ENCODE measurements around the gene OSBPL2.

The OSBPL2 gene

DNA sequence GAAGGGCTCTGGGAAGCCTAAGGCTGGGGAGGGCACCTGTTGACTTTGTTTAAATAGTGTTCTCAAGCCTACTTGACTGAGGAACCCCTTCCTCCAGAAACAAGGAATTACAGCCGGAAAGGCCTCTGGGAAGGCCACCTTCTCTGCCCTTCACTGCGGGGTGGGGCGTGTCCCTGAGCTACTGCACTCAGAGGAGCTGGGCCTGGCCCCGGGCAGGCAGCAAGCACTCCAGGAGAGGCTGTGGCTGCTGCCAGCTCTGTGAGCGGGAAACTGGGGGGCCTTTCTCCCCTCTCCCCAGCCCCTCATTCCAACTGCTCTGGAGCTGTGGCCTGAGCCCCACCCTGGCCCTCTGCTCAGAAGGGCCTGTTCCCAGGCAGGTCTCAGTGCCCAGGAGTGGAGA lies 4.0 kb upstream of the OSBPL2 start:
- DNase-seq (ENCODE audit: low read depth in 2 of 3, low spot score in 2 of 3): no peak

DNA sequence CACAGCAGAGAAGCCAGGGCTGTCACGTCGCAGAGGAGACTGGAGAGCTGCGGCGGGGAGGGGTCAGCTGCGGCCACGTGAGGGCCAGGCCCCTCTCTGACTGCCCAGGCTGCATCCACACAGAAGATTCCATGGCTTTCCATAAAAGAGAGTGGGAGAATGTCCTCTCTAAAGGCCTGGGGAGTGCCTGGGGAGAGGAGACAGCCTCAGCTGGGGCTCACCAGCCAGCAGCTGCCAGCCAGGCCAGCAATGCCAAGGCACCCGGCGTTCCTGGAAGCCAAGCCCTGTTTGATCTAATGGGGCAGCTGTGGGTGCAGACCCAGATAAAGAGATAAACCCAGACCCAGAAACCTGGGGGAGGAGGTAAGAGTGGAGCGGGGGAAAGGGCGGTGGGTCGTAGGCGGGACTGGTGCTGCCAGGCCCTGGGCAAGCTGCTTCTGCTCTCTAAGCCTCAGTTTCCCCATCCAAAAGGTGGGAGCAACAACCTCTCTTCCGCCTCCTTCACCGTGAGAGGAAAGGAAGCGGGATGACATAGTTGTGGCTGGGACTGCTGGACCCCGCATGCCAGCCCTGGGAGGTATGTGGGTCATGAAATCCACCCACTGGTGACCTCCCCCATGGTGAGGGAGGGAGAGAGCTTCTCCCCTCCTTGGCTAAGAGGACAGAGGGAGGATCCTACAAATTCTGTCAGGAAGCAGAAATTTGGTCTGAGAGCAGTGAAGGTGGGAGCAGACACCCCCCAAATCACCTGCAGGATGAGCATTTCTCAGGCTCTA lies 3.1 kb upstream of the OSBPL2 start:
- DNase-seq (ENCODE audit: low read depth in 2 of 3, low spot score in 2 of 3): no peak

- DNase-seq (ENCODE audit: low read depth in 2 of 3, low spot score in 2 of 3): no peak
Observed at GRCh38 chr20:62235777-62236157, 2.6 kb upstream of the OSBPL2 start.

DNA sequence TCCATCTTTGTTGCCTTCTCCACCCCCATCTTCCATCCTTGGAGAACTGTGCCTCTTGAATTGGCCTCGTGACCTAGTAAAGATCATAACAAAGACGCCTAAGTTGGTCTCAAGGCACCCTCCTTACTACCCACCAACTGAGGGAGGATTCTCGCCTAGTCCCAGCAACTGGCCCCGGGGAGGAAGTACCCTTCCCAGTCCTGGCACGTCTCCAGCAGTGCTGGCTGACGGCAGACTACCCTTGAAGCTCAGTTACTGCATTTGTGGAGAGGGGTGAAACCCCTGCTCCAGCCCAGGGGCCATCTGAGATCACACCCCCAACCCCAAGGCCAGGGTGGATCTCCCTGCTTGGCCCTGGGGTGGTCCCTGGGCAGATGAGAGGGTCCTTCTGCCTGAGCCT lies 2.1 kb upstream of the OSBPL2 start:
- no peak for DNase-seq (ENCODE audit: low read depth in 2 of 3, low spot score in 2 of 3)

DNA sequence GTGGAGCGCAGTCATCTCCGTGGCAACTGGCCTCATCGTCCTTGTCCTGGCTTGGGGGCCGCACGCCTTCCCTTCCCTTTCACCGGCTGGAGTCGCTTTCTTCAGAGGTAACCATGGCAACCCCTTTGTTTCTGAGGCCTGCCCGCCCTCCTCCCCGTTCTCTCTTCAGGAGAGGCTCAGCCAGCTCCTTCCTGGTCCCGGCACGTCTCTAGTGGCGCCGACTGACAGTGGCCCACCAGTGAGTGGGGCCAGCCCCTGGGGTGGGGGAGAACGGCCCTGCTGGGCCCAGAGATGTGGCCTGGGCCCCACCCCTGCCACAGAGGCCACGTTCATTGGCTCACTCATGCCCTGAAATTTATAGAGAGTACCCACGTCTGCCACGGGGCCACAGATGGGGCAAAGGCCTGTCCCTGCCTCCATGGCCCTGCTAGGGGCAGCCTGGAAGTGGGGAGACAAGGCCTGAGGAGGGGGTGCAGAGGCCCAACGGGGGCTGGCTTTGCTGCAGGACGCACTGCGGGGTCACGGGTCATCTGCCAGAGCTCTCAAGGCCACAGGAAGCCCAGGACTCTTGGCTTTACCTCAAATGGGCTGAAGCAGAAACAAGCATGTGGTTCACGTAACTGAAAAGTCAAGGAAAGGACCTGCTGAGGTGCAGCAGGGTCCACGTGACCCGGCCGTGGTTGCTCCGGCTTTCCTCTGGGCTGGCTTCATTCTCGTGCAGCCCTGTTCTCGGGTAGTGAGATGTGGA lies 1.4 kb upstream of the OSBPL2 start:
- no peak for DNase-seq (ENCODE audit: low read depth in 2 of 3, low spot score in 2 of 3)

GRCh38 chr20:62237514-62237800 lies 864 bp upstream of the OSBPL2 start:
- no peak for DNase-seq (ENCODE audit: low read depth in 2 of 3, low spot score in 2 of 3)

DNA sequence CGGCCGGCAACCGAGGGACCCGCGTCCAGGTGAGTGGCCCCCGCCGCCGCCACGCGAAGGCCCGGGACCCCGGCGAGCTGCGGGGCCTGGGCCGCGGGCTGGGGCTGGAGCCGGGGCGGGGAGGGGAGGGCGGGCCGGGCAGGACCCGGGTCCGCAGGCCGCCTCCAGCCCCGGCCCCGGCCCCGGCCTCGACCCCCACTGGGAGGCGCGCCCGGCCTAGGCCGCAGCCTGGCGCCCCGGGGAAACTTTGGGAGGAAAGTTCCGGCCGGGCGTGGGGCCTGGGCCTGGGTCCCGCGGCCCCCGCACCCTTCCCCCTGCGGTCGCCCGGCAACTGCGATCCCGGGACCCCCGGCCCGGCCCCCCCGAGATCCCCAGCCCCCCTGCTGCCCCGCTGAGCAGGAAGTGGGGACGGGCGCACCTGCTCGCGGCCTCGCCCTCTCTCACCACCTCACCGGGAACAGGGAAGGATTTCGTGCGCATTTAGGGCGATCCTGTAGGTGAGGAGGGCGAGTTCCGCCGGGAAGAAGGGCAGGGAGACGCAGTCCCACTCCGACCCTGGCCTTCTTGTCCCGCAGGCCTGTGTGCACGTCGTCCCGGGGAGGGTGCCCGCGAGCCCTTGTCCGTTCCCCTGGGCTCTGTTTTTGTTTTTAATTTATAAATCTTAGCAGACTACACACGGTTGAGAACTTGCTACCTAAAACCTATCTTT lies 402 bp downstream of the OSBPL2 start:
- DNase-seq (ENCODE audit: low read depth in 2 of 3, low spot score in 2 of 3): no peak

DNA sequence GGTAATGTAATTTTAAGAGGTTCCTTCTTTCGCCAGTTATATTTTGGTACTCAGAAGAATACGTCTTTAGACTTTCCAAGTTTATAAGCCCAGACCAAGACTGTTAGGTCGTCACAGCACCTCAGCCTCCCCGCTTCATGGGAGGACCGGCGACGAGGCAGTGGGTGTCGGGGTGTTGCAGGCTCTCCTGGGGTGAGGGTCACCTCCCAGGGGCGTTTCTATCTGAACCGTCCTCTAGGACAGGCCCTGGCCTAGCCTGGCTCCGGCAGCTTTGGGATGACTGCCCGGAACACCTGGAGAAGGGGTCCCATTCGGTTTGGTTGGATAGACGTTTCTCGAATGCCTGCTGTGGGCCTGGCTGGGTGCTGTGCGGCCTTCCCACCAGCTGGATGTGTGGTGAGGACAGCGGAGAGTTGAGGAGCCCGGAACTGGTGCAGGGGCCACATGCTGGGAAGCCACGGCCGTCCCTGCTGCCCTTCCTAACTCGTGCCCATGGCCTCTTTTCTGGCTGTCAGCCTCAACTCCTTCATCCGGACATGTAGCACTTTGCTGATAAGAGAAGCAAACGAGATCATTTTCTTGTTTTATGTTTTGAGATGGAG lies 1.1 kb downstream of the OSBPL2 start:
- no peak for DNase-seq (ENCODE audit: low read depth in 2 of 3, low spot score in 2 of 3)

- no peak for DNase-seq (ENCODE audit: low read depth in 2 of 3, low spot score in 2 of 3)
Observed at GRCh38 chr20:62240020-62240685, 1.8 kb downstream of the OSBPL2 start.

DNA sequence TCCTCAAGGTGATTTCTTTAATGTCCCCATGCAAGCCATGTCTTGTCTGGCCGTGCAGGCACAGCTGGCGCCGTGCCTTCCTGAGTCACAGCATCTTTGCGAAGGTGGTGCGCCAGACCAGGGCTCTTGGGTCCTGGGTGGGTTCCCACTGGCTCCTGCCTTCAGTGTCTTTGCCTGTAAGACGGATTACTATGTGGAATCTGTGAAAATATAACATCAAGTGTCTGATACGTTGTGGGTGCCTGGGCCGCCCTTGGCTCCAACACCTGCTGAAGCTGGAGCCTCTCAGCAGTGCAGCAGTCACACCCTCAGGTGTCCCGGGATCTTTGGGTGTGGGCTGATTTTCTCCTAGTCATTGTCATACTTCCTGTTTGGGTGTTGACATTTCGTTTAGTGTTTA lies 3.2 kb downstream of the OSBPL2 start:
- DNase-seq (ENCODE audit: low read depth in 2 of 3, low spot score in 2 of 3): no peak

DNA sequence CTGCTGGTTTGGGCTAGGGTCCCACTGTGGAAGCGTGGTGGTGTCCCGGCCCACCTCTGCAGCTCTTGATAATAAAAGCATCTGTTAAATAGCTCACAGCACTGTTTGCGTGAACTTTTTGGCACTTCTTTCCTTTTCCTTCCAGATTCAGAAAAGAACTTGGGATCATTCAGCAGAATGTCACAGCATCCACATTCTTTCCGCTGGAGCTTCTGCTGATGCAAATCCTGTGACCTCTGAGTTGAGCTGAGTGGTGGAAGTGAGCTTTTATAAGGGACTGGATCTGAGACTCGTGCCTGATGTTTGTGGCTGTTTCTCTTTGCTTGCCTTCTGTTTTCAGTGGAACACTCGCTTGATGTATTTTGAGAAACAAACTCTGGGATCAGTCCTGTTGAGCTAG lies 3.9 kb downstream of the OSBPL2 start:
- no peak for DNase-seq (ENCODE audit: low read depth in 2 of 3, low spot score in 2 of 3)

- no peak for DNase-seq (ENCODE audit: low read depth in 2 of 3, low spot score in 2 of 3)
Observed at GRCh38 chr20:62243106-62243505, 4.8 kb downstream of the OSBPL2 start.

- no peak for DNase-seq (ENCODE audit: low read depth in 2 of 3, low spot score in 2 of 3)
Observed at GRCh38 chr20:62243906-62244515, 5.7 kb downstream of the OSBPL2 start.

DNA sequence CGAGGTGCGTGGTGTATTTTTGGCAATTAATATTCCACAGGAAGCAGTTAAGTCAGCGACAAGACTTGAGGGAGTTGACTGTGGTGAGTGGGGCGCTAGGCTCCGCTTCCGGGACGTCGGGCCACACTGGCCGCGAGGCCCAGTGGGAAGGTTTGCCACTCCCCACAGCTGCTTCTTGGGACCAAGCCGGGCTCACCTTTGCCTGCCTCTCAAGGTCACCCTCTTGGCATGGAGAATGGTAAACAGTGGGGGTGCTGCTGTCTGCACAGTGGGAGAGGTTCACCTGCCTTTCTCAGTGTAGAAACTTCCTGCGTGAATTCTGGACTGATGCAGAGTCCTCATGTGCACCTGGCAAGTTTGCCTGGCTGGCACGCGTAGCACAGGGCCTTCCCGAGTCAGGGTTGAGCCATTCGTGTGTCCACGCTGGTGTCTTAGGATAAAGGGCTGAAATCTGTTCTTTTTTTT lies 6.4 kb downstream of the OSBPL2 start:
- no peak for DNase-seq (ENCODE audit: low read depth in 2 of 3, low spot score in 2 of 3)

- DNase-seq (ENCODE audit: low read depth in 2 of 3, low spot score in 2 of 3): no peak
Observed at GRCh38 chr20:62245911-62246280, 7.6 kb downstream of the OSBPL2 start.

- DNase-seq (ENCODE audit: low read depth in 2 of 3, low spot score in 2 of 3): no peak
Observed at GRCh38 chr20:62246431-62246830, 8.1 kb downstream of the OSBPL2 start.

GRCh38 chr20:62246872-62247652 lies 8.7 kb downstream of the OSBPL2 start:
- no peak for DNase-seq (ENCODE audit: low read depth in 2 of 3, low spot score in 2 of 3)

DNA sequence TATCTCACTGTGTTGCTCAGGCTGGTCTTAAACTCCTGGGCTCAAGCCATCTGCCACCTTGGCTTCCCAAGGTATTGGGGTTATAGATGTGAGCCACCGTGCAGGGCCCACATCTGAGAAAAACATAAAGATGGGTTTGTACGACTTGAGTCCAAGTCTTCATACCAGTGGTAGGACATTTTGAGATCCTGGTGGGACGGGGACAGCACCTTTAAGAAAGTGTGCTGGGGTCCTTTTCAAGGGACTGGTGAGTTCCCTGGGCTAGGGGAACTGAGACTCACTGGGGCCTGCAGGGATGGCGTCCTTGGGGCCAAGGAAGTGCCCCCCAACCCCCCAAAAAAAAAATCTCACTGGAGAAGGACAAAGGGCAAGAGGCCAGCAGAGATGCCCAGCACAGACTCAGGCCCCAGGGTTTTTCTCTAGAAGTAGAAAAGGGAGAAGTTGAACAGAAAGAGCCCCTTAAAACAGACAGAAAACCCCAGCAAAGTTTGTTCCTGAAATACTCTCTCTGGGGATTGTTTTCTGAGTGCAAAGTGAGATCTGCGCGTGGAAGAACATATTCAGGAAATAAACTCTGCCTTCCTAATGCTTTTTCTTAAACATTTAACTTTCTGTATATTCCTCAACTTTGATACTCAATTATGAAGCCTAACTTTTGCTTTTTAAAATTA lies 10.7 kb downstream of the OSBPL2 start:
- no peak for DNase-seq (ENCODE audit: low read depth in 2 of 3, low spot score in 2 of 3)

DNA sequence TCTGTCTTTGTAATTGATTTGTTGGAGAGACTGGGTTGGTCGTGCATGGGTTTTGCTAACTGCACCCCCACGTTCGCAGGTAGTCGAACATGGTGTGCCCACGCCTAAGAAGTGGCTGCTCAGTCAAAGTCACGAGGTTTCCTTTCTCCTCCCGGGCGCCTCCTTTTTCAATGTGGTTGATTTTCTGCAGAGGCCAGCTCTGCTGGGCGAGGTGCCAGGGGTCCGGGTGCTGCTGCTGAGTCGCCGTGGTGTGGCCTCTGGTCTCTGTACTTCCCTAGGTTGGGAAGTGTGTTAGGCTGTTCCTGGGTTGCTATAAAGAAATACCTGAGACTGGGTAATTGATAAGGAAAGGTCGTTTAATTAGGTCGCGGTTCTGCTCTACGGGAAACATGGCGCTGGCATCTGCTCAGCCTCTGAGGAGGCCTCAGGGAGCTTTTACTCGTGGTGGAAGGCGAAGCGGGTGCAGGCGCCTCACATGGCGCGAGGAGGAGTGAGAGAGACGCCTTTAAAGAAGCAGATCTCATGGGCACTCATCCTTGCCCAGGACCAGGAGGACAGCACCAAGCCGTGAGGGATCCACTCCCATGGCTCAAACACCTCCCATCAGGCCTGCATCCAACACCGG lies 14.1 kb downstream of the OSBPL2 start:
- no peak for DNase-seq (ENCODE audit: low read depth in 2 of 3, low spot score in 2 of 3)

Measured in activated CD8-positive, alpha-beta memory T cell treated with anti-CD3 and anti-CD28 coated beads for 48 hours (primary cell).